ENCODE results near the gene PDE4C. TPM values are rescaled to one million over a fixed set of nuclear protein-coding genes. Genes with fewer than 3 reads are reported as not detected.
A peak's percentile ranks its signal among the peaks of the same experiment; 100 is the strongest.

PDE4C gene
- total RNA-seq, 2 donors from 2014 or later: 0.10 TPM; not detected in 1

- no peaks in the 10 kb centered on the region for H3K9me3 Mint-ChIP-seq
- peaks cover 0 to 3% of the 10 kb centered on the region in 2 donors for H3K36me3 Mint-ChIP-seq (ENCODE audit: insufficient read depth in 2 of 2)
- peak; percentile 37 to 45 for DNase-seq
- peaks cover 28% of the 10 kb centered on the region for H3K4me1 Mint-ChIP-seq (ENCODE audit: low read depth)
- H3K4me3 Mint-ChIP-seq: peak overlapping the region; percentile 88 to 93
- no peak overlapping the region for H3K27ac Mint-ChIP-seq
- H3K27me3 Mint-ChIP-seq (ENCODE audit: low read depth): no peaks in the 10 kb centered on the region
- no peak for ATAC-seq (replicated peaks in 1 of 2)
Observed at GRCh38 chr19:18194554-18195238, 31.5 kb downstream of the PDE4C start.

- no peaks in the 10 kb centered on the region for H3K27me3 Mint-ChIP-seq (ENCODE audit: low read depth)
- peaks cover 0 to 3% of the 10 kb centered on the region in 2 donors for H3K36me3 Mint-ChIP-seq (ENCODE audit: insufficient read depth in 2 of 2)
- DNase-seq: no peak
- no peak for ATAC-seq (replicated peaks in 1 of 2)
- H3K27ac Mint-ChIP-seq: no peak overlapping the region
- peak overlapping the region; percentile 88 to 93 for H3K4me3 Mint-ChIP-seq
- peaks cover 28% of the 10 kb centered on the region for H3K4me1 Mint-ChIP-seq (ENCODE audit: low read depth)
- H3K9me3 Mint-ChIP-seq: no peaks in the 10 kb centered on the region
Observed at GRCh38 chr19:18194181-18194530, 32.1 kb downstream of the PDE4C start.

GRCh38 chr19:18193388-18194180 lies 32.7 kb downstream of the PDE4C start:
- Mint-ChIP-seq H3K4me1 (ENCODE audit: low read depth) (peaks cover 28% of the 10 kb centered on the region), H3K36me3 (ENCODE audit: insufficient read depth in 2 of 2) (peaks cover 0 to 1% of the 10 kb centered on the region in 2 donors), H3K27me3 (ENCODE audit: low read depth) (no peaks in the 10 kb centered on the region), H3K27ac (no peak overlapping the region), H3K4me3 (peak overlapping the region; percentile 88 to 93), H3K9me3 (no peaks in the 10 kb centered on the region)
- DNase-seq (no peak), ATAC-seq (replicated peaks in 1 of 2) (no peak)

- peak within 1 kb of the TSS; percentile 93 for H3K27ac Mint-ChIP-seq
- H3K4me1 Mint-ChIP-seq (ENCODE audit: low read depth): peaks cover 28% of the 10 kb centered on the region
- no peaks in the 10 kb centered on the region for H3K27me3 Mint-ChIP-seq (ENCODE audit: low read depth)
- peak; percentile 93 for ATAC-seq (replicated peaks in 1 of 2)
- no peaks in the 10 kb centered on the region for H3K9me3 Mint-ChIP-seq
- peak within 1 kb of the TSS; percentile 88 to 93 for H3K4me3 Mint-ChIP-seq
- peak; percentile 98 to 100 for DNase-seq
- no peaks in the 10 kb centered on the region for H3K36me3 Mint-ChIP-seq (ENCODE audit: insufficient read depth in 2 of 2)
Observed at GRCh38 chr19:18192673-18193387, 33.4 kb downstream of the PDE4C start, which contains the start of gene MPV17L2. TSS of gene MPV17L2 (plus strand) at chr19:18193218. CDS start at chr19:18193282, 64 bp downstream.

DNA sequence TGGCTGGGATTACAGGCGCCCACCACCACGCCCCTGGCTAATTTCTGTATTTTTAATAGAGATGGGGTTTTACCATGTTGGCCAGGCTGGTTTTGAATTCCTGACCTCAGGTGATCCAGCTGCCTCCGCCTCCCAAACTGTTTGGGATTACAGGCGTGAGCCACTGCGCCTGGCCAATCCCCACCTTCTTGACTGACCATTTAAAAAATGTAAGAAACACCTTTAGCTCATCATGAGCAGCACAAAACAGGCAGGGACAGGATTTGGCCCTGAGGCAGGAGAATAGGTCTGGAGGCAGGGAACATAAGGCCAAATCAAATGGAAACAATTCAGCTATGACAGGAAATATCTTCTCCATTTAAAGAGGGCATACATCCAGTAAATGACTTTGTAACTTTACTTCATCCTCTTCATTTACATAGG lies 34.6 kb downstream of the PDE4C start:
- Mint-ChIP-seq H3K36me3 (ENCODE audit: insufficient read depth in 2 of 2) (no peaks in the 10 kb centered on the region), H3K9me3 (no peaks in the 10 kb centered on the region), H3K27me3 (ENCODE audit: low read depth) (no peaks in the 10 kb centered on the region), H3K27ac (peak overlapping the region; percentile 93), H3K4me3 (peak overlapping the region; percentile 88 to 93), H3K4me1 (ENCODE audit: low read depth) (peaks cover 28% of the 10 kb centered on the region)
- no peak for DNase-seq
- no peak for ATAC-seq (replicated peaks in 1 of 2)

- H3K27ac Mint-ChIP-seq: no peak overlapping the region
- H3K4me3 Mint-ChIP-seq: no peak overlapping the region
- H3K9me3 Mint-ChIP-seq: no peaks in the 10 kb centered on the region
- no peaks in the 10 kb centered on the region for H3K36me3 Mint-ChIP-seq (ENCODE audit: insufficient read depth in 2 of 2)
- no peaks in the 10 kb centered on the region for H3K27me3 Mint-ChIP-seq (ENCODE audit: low read depth)
- peaks cover 28% of the 10 kb centered on the region for H3K4me1 Mint-ChIP-seq (ENCODE audit: low read depth)
- ATAC-seq (replicated peaks in 1 of 2): no peak
- DNase-seq: no peak
Observed at GRCh38 chr19:18190278-18190677, 36.0 kb downstream of the PDE4C start.

GRCh38 chr19:18185538-18185937 lies 40.7 kb downstream of the PDE4C start:
- Mint-ChIP-seq H3K4me3 (no peak overlapping the region), H3K27ac (no peak overlapping the region), H3K9me3 (no peaks in the 10 kb centered on the region), H3K36me3 (ENCODE audit: insufficient read depth in 2 of 2) (no peaks in the 10 kb centered on the region), H3K27me3 (ENCODE audit: low read depth) (no peaks in the 10 kb centered on the region), H3K4me1 (ENCODE audit: low read depth) (peaks cover 5% of the 10 kb centered on the region)
- ATAC-seq (replicated peaks in 1 of 2) (no peak), DNase-seq (no peak)

- Mint-ChIP-seq H3K4me3 (no peak overlapping the region), H3K9me3 (no peaks in the 10 kb centered on the region), H3K36me3 (ENCODE audit: insufficient read depth in 2 of 2) (no peaks in the 10 kb centered on the region), H3K27ac (no peak overlapping the region), H3K27me3 (ENCODE audit: low read depth) (no peaks in the 10 kb centered on the region), H3K4me1 (ENCODE audit: low read depth) (peaks cover 5% of the 10 kb centered on the region)
- DNase-seq (no peak), ATAC-seq (replicated peaks in 1 of 2) (no peak)
Observed at GRCh38 chr19:18183529-18183928, 42.7 kb downstream of the PDE4C start.

DNA sequence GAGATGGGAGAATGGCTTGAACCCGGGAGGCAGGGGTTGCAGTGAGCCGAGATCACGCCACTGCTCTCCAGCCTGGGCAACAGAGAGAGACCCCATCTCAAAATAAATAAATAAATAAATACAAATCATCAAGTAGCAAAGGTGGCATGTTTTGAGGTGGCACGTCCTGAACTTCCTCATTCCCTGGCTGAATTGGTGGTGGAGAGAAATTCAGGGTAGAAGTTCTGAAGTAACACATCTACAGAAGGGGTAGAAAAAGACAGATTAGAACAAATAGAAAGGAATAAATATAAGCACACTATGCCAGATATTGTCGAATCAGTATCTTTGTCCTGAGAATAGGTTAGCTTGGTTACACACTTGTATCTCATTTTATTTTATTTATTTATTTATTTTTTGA lies 46.3 kb downstream of the PDE4C start:
- Mint-ChIP-seq H3K27me3 (ENCODE audit: low read depth) (no peaks in the 10 kb centered on the region), H3K36me3 (ENCODE audit: insufficient read depth in 2 of 2) (peaks cover 0 to 2% of the 10 kb centered on the region in 2 donors), H3K27ac (no peak overlapping the region), H3K9me3 (no peaks in the 10 kb centered on the region), H3K4me3 (no peak overlapping the region), H3K4me1 (ENCODE audit: low read depth) (peaks cover 5% of the 10 kb centered on the region)
- DNase-seq (no peak), ATAC-seq (replicated peaks in 1 of 2) (no peak)

- peaks cover 13% of the 10 kb centered on the region for H3K4me1 Mint-ChIP-seq (ENCODE audit: low read depth)
- ATAC-seq (replicated peaks in 1 of 2): no peak
- DNase-seq: no peak
- H3K4me3 Mint-ChIP-seq: no peak overlapping the region
- peaks cover 0 to 2% of the 10 kb centered on the region in 2 donors for H3K36me3 Mint-ChIP-seq (ENCODE audit: insufficient read depth in 2 of 2)
- no peaks in the 10 kb centered on the region for H3K9me3 Mint-ChIP-seq
- no peaks in the 10 kb centered on the region for H3K27me3 Mint-ChIP-seq (ENCODE audit: low read depth)
- H3K27ac Mint-ChIP-seq: no peak overlapping the region
Observed at GRCh38 chr19:18176367-18177310, 49.6 kb downstream of the PDE4C start.

DNA sequence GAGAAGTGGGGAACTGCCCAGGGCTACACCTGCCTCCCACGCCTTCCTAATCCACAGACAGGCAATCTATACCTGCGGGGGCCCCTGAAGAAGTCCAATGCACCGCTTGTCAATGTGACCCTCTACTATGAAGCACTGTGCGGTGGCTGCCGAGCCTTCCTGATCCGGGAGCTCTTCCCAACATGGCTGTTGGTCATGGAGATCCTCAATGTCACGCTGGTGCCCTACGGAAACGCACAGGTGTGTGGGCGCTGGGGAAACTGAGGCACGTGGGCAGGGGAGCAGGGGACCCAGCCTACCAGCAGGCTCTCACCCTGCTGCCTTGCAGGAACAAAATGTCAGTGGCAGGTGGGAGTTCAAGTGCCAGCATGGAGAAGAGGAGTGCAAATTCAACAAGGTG lies 51.3 kb downstream of the PDE4C start:
- Mint-ChIP-seq H3K9me3 (no peaks in the 10 kb centered on the region), H3K36me3 (ENCODE audit: insufficient read depth in 2 of 2) (peaks cover 2% of the 10 kb centered on the region in 2 donors), H3K27me3 (ENCODE audit: low read depth) (no peaks in the 10 kb centered on the region), H3K4me3 (peak overlapping the region; percentile 31 to 92), H3K4me1 (ENCODE audit: low read depth) (peaks cover 10% of the 10 kb centered on the region), H3K27ac (no peak overlapping the region)
- no peak for DNase-seq
- ATAC-seq (replicated peaks in 1 of 2): no peak

Measured in activated T-cell treated with anti-CD3 and anti-CD28 coated beads, Interleukin-2, amount 50 U/mL, for 72 hours (primary cell).